Muscle layer of duodenum (tissue), 2 donors: ENCODE measurements around the gene DLG2.

Experiments used
- H3K27ac ChIP-seq: one replicate; pipeline ENCODE4 v1.7.0; 2013; ENCODE audit warnings: mild to moderate bottlenecking, low read length
- H3K27me3 ChIP-seq: one replicate; pipeline ENCODE4 v1.7.0; 2013; ENCODE audit warnings: low read depth, mild to moderate bottlenecking, control low read depth, low read length
- H3K36me3 ChIP-seq, 2 donors: one replicate each; pipeline ENCODE4 v1.7.0; 2013; ENCODE audit warnings: low read length in 2 of 2, control low read depth in 1 of 2, mild to moderate bottlenecking in 1 of 2; ENCODE audit not compliant: insufficient read depth in 2 of 2, control insufficient read depth in 1 of 2
- H3K4me1 ChIP-seq, 2 donors: one replicate each; pipeline ENCODE4 v1.7.0; 2013; ENCODE audit warnings: low read length in 2 of 2, mild to moderate bottlenecking in 2 of 2, control low read depth in 1 of 2, moderate library complexity in 1 of 2; ENCODE audit not compliant: insufficient read depth in 2 of 2, control insufficient read depth in 1 of 2
- H3K4me3 ChIP-seq, 2 donors: one replicate each; pipeline ENCODE4 v1.7.0; 2013; ENCODE audit warnings: low read length in 2 of 2, low read depth in 1 of 2, mild to moderate bottlenecking in 1 of 2
- H3K9me3 ChIP-seq, 2 donors: one replicate each; pipeline ENCODE4 v1.7.0; 2013; ENCODE audit warnings: low read length in 2 of 2, control low read depth in 1 of 2, mild to moderate bottlenecking in 1 of 2; ENCODE audit not compliant: control insufficient read depth in 1 of 2
- donor health status: healthy.

DLG2 gene

GRCh38 chr11:83840326-83840725, 1786.8 kb downstream of the DLG2 start:
- H3K4me3 ChIP-seq = no peak overlapping the region
- no peaks in the 10 kb centered on the region for H3K36me3 ChIP-seq
- H3K9me3 ChIP-seq = no peaks in the 10 kb centered on the region
- peaks cover 0 to 6% of the 10 kb centered on the region in 2 donors for H3K4me1 ChIP-seq
- no peak overlapping the region for H3K27ac ChIP-seq
- no peaks in the 10 kb centered on the region for H3K27me3 ChIP-seq

GRCh38 chr11:83836883-83837654, 1790.1 kb downstream of the DLG2 start:
- Histone ChIP-seq H3K4me3 (no peak overlapping the region), H3K9me3 (no peaks in the 10 kb centered on the region), H3K4me1 (peaks cover 0 to 6% of the 10 kb centered on the region in 2 donors), H3K27me3 (no peaks in the 10 kb centered on the region), H3K27ac (no peak overlapping the region), H3K36me3 (no peaks in the 10 kb centered on the region)

GRCh38 chr11:83836065-83836464, 1791.1 kb downstream of the DLG2 start:
- Histone ChIP-seq H3K4me3 (no peak overlapping the region), H3K27me3 (no peaks in the 10 kb centered on the region), H3K36me3 (no peaks in the 10 kb centered on the region), H3K4me1 (peaks cover 0 to 6% of the 10 kb centered on the region in 2 donors), H3K9me3 (no peaks in the 10 kb centered on the region), H3K27ac (no peak overlapping the region)

GRCh38 chr11:83835423-83835822, 1791.7 kb downstream of the DLG2 start:
- no peaks in the 10 kb centered on the region for H3K27me3 ChIP-seq
- H3K4me1 ChIP-seq = peaks cover 0 to 6% of the 10 kb centered on the region in 2 donors
- H3K36me3 ChIP-seq = no peaks in the 10 kb centered on the region
- peak overlapping the region; percentile 32 for H3K27ac ChIP-seq
- no peak overlapping the region for H3K4me3 ChIP-seq
- no peaks in the 10 kb centered on the region for H3K9me3 ChIP-seq

GRCh38 chr11:83831929-83832328, 1795.2 kb downstream of the DLG2 start:
- Histone ChIP-seq H3K36me3 (no peaks in the 10 kb centered on the region), H3K27ac (no peak overlapping the region), H3K4me3 (no peak overlapping the region), H3K4me1 (peaks cover 0 to 2% of the 10 kb centered on the region in 2 donors), H3K27me3 (no peaks in the 10 kb centered on the region), H3K9me3 (no peaks in the 10 kb centered on the region)

- no peaks in the 10 kb centered on the region for H3K9me3 ChIP-seq
- H3K36me3 ChIP-seq = no peaks in the 10 kb centered on the region
- no peak overlapping the region for H3K27ac ChIP-seq
- no peaks in the 10 kb centered on the region for H3K4me1 ChIP-seq
- no peaks in the 10 kb centered on the region for H3K27me3 ChIP-seq
- H3K4me3 ChIP-seq = peak overlapping the region in 1 of 2 donors; percentile 46
Measured at GRCh38 chr11:83827940-83828554, 1799.1 kb downstream of the DLG2 start.

GRCh38 chr11:83827520-83827919, 1799.6 kb downstream of the DLG2 start:
- no peak overlapping the region for H3K4me3 ChIP-seq
- no peaks in the 10 kb centered on the region for H3K9me3 ChIP-seq
- no peaks in the 10 kb centered on the region for H3K4me1 ChIP-seq
- no peaks in the 10 kb centered on the region for H3K36me3 ChIP-seq
- H3K27me3 ChIP-seq = no peaks in the 10 kb centered on the region
- no peak overlapping the region for H3K27ac ChIP-seq

GRCh38 chr11:83826078-83826477, 1801.1 kb downstream of the DLG2 start:
- Histone ChIP-seq H3K4me1 (no peaks in the 10 kb centered on the region), H3K36me3 (no peaks in the 10 kb centered on the region), H3K9me3 (no peaks in the 10 kb centered on the region), H3K27me3 (no peaks in the 10 kb centered on the region), H3K4me3 (no peak overlapping the region), H3K27ac (no peak overlapping the region)

GRCh38 chr11:83823461-83824025, 1803.6 kb downstream of the DLG2 start:
- no peaks in the 10 kb centered on the region for H3K9me3 ChIP-seq
- H3K27me3 ChIP-seq = no peaks in the 10 kb centered on the region
- H3K27ac ChIP-seq = no peak overlapping the region
- H3K4me1 ChIP-seq = no peaks in the 10 kb centered on the region
- no peaks in the 10 kb centered on the region for H3K36me3 ChIP-seq
- H3K4me3 ChIP-seq = no peak overlapping the region

GRCh38 chr11:83819931-83820549, 1807.1 kb downstream of the DLG2 start:
- Histone ChIP-seq H3K4me3 (no peak overlapping the region), H3K27me3 (no peaks in the 10 kb centered on the region), H3K27ac (no peak overlapping the region), H3K4me1 (no peaks in the 10 kb centered on the region), H3K36me3 (no peaks in the 10 kb centered on the region), H3K9me3 (no peaks in the 10 kb centered on the region)

GRCh38 chr11:83818349-83818748, 1808.8 kb downstream of the DLG2 start:
- Histone ChIP-seq H3K9me3 (no peaks in the 10 kb centered on the region), H3K4me3 (no peak overlapping the region), H3K4me1 (no peaks in the 10 kb centered on the region), H3K27me3 (no peaks in the 10 kb centered on the region), H3K27ac (no peak overlapping the region), H3K36me3 (no peaks in the 10 kb centered on the region)
